Measurements from ENCODE around the gene ADSL.

DNA sequence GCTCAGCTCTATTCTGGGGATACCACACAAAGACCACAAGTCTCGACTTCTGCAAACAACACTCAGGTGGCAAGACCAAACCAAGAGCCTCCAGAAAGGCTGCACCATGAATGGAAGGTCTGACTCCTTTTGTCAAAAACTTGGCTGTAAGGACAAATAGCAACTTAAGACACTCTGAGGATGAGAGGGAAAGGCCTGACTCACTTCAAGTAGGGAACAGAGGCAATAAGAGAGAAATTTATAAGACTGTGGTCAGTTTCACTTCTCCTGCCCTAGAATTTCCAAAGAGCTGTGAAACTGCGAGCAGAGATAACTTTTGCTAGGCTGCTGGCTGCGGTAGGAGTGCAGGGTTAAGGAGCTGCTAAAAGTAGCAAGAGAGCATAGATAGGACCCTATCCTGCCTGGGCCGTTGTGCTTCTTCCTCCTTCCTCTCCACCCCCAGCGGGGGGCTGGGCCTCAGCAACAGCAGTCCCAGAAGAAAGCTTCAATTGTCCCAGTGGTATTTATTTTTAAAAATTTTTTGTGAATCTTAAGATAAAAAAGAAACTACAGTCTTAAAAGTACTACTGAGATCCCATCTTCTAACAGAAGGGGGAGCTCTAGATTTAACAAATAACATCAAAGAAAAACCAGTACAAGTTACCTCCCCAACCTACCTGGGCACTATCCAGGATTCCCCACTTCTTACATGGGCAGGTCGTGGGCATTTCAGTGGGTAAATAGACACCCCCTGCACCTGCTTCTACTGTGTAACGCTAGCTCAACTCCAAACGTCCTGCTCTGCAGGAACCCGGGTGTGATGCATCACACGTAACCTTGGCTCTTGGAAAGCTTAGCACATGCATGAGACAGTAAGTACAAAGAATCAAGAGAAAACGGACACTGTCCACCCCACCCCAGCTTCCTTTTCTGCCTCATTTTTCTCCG, 90.5 kb downstream of the ADSL start:
- no peak for TF ChIP-seq POLR2A (IDR thresholded peaks at IDR 0.05)
- TF ChIP-seq, protein P1, sequence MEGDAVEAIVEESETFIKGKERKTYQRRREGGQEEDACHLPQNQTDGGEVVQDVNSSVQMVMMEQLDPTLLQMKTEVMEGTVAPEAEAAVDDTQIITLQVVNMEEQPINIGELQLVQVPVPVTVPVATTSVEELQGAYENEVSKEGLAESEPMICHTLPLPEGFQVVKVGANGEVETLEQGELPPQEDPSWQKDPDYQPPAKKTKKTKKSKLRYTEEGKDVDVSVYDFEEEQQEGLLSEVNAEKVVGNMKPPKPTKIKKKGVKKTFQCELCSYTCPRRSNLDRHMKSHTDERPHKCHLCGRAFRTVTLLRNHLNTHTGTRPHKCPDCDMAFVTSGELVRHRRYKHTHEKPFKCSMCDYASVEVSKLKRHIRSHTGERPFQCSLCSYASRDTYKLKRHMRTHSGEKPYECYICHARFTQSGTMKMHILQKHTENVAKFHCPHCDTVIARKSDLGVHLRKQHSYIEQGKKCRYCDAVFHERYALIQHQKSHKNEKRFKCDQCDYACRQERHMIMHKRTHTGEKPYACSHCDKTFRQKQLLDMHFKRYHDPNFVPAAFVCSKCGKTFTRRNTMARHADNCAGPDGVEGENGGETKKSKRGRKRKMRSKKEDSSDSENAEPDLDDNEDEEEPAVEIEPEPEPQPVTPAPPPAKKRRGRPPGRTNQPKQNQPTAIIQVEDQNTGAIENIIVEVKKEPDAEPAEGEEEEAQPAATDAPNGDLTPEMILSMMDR (IDR thresholded peaks at IDR 0.05) = peak; percentile 44 to 76 (median 70)
